ENCODE results near the gene FRAS1. TPM values are rescaled to one million over a fixed set of nuclear protein-coding genes. Genes with fewer than 3 reads are reported as not detected.

FRAS1 gene
- total RNA-seq, 1 experiment from 2014 or later: 82.0 TPM

DNA sequence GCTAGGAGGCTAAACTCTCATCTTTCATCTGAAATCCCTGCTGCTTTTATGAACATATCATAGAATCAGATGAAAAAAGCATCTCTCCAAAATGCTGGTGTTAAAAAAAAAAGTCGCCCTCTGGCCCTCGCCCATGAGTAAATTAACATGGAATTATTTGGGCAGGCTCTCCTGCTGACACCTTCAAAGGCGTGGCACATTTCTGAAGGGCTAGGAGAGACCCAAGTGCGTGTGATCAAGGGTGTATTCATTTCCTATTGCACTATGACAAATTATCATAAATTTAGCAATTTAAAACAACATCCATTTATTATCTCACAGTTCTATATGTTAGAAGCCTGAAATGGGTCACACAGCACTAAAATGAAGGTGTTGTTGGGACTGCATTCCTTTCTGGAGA, 499.5 kb downstream of the FRAS1 start:
- ChIA-PET CTCF (no interaction called here), POLR2A (no interaction called here)
- H3K4me3 Mint-ChIP-seq: no peak overlapping the region
- DNase-seq (ENCODE audit: low spot score) (no peak), ATAC-seq (no peak)
- no peaks in the 10 kb centered on the region for H3K9me3 Mint-ChIP-seq
- H3K27ac Mint-ChIP-seq: no peak overlapping the region
- H3K27me3 Mint-ChIP-seq (ENCODE audit: low read depth): peaks cover 12% of the 10 kb centered on the region
- H3K36me3 Mint-ChIP-seq: peaks cover 5% of the 10 kb centered on the region
- TF ChIP-seq CREM (CRISPR knock-in tag; IDR thresholded peaks at IDR 0.05): no peak
- TF ChIP-seq, protein P1, sequence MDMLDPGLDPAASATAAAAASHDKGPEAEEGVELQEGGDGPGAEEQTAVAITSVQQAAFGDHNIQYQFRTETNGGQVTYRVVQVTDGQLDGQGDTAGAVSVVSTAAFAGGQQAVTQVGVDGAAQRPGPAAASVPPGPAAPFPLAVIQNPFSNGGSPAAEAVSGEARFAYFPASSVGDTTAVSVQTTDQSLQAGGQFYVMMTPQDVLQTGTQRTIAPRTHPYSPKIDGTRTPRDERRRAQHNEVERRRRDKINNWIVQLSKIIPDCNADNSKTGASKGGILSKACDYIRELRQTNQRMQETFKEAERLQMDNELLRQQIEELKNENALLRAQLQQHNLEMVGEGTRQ (CRISPR knock-in tag; IDR thresholded peaks at IDR 0.05): no peak
- TF ChIP-seq NR1H2 (CRISPR knock-in tag; IDR thresholded peaks at IDR 0.05): no peak
- TF ChIP-seq JAZF1 (CRISPR knock-in tag; IDR thresholded peaks at IDR 0.05): no peak
- TF ChIP-seq, protein P2, sequence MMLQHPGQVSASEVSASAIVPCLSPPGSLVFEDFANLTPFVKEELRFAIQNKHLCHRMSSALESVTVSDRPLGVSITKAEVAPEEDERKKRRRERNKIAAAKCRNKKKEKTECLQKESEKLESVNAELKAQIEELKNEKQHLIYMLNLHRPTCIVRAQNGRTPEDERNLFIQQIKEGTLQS (CRISPR knock-in tag; conservative IDR thresholded peaks at IDR 0.05): no peak
- TF ChIP-seq ELF4 (CRISPR knock-in tag; IDR thresholded peaks at IDR 0.05; ENCODE audit: low read depth): no peak
- TF ChIP-seq, protein P3, sequence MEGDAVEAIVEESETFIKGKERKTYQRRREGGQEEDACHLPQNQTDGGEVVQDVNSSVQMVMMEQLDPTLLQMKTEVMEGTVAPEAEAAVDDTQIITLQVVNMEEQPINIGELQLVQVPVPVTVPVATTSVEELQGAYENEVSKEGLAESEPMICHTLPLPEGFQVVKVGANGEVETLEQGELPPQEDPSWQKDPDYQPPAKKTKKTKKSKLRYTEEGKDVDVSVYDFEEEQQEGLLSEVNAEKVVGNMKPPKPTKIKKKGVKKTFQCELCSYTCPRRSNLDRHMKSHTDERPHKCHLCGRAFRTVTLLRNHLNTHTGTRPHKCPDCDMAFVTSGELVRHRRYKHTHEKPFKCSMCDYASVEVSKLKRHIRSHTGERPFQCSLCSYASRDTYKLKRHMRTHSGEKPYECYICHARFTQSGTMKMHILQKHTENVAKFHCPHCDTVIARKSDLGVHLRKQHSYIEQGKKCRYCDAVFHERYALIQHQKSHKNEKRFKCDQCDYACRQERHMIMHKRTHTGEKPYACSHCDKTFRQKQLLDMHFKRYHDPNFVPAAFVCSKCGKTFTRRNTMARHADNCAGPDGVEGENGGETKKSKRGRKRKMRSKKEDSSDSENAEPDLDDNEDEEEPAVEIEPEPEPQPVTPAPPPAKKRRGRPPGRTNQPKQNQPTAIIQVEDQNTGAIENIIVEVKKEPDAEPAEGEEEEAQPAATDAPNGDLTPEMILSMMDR (IDR thresholded peaks at IDR 0.05): no peak
- TF ChIP-seq, protein P4, sequence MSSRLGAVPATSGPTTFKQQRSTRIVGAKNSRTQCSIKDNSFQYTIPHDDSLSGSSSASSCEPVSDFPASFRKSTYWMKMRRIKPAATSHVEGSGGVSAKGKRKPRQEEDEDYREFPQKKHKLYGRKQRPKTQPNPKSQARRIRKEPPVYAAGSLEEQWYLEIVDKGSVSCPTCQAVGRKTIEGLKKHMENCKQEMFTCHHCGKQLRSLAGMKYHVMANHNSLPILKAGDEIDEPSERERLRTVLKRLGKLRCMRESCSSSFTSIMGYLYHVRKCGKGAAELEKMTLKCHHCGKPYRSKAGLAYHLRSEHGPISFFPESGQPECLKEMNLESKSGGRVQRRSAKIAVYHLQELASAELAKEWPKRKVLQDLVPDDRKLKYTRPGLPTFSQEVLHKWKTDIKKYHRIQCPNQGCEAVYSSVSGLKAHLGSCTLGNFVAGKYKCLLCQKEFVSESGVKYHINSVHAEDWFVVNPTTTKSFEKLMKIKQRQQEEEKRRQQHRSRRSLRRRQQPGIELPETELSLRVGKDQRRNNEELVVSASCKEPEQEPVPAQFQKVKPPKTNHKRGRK (CRISPR knock-in tag; IDR thresholded peaks at IDR 0.05; ENCODE audit: borderline replicate concordance): no peak
- no peak for TF ChIP-seq SMAD4 (CRISPR knock-in tag; IDR thresholded peaks at IDR 0.05)
- no peak for TF ChIP-seq ZNF219 (CRISPR knock-in tag; IDR thresholded peaks at IDR 0.05; ENCODE audit: borderline replicate concordance)
- TF ChIP-seq ATF1 (CRISPR knock-in tag; IDR thresholded peaks at IDR 0.05): no peak
- H3K4me1 Mint-ChIP-seq: peaks cover 34% of the 10 kb centered on the region

DNA sequence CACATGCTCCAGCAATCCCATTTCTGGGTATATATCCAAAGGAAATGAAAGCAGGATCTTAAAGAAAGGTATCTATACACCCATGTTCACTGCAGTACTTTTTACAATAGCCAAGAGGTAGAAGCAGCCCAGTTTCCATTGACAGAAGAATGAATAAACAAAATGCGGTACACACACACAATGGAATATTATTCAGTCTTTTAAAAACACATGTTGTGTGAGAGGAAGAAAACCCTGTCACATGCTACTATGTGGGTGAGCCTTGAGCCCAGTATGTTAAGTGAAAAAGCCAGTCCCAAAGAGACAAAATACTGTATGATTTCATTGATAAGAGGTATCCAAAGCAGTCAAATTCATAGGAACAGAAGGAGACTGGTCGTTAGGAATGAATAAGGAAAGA, 500.7 kb downstream of the FRAS1 start:
- peaks cover 5% of the 10 kb centered on the region for H3K36me3 Mint-ChIP-seq
- H3K9me3 Mint-ChIP-seq: no peaks in the 10 kb centered on the region
- H3K27ac Mint-ChIP-seq: no peak overlapping the region
- ATAC-seq (no peak), DNase-seq (ENCODE audit: low spot score) (no peak)
- no peak overlapping the region for H3K4me3 Mint-ChIP-seq
- TF ChIP-seq NR2C2 (CRISPR knock-in tag; IDR thresholded peaks at IDR 0.05) (no peak), GABPB1 (CRISPR knock-in tag; IDR thresholded peaks at IDR 0.05) (no peak), RORB (CRISPR knock-in tag; IDR thresholded peaks at IDR 0.05) (no peak), CBFB (CRISPR knock-in tag; IDR thresholded peaks at IDR 0.05; ENCODE audit: low read depth) (no peak), NR1H2 (CRISPR knock-in tag; IDR thresholded peaks at IDR 0.05) (no peak), SMAD3 (CRISPR knock-in tag; IDR thresholded peaks at IDR 0.05; ENCODE audit: borderline replicate concordance) (no peak), TEAD1 (CRISPR knock-in tag; IDR thresholded peaks at IDR 0.05) (no peak), ZNF396 (CRISPR knock-in tag; IDR thresholded peaks at IDR 0.05; ENCODE audit: borderline replicate concordance) (no peak), ATF1 (CRISPR knock-in tag; IDR thresholded peaks at IDR 0.05) (no peak)
- TF ChIP-seq, protein P5, sequence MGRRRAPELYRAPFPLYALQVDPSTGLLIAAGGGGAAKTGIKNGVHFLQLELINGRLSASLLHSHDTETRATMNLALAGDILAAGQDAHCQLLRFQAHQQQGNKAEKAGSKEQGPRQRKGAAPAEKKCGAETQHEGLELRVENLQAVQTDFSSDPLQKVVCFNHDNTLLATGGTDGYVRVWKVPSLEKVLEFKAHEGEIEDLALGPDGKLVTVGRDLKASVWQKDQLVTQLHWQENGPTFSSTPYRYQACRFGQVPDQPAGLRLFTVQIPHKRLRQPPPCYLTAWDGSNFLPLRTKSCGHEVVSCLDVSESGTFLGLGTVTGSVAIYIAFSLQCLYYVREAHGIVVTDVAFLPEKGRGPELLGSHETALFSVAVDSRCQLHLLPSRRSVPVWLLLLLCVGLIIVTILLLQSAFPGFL (CRISPR knock-in tag; IDR thresholded peaks at IDR 0.05; ENCODE audit: borderline replicate concordance): no peak
- TF ChIP-seq, protein P1 (CRISPR knock-in tag; IDR thresholded peaks at IDR 0.05): no peak
- TF ChIP-seq, protein P6, sequence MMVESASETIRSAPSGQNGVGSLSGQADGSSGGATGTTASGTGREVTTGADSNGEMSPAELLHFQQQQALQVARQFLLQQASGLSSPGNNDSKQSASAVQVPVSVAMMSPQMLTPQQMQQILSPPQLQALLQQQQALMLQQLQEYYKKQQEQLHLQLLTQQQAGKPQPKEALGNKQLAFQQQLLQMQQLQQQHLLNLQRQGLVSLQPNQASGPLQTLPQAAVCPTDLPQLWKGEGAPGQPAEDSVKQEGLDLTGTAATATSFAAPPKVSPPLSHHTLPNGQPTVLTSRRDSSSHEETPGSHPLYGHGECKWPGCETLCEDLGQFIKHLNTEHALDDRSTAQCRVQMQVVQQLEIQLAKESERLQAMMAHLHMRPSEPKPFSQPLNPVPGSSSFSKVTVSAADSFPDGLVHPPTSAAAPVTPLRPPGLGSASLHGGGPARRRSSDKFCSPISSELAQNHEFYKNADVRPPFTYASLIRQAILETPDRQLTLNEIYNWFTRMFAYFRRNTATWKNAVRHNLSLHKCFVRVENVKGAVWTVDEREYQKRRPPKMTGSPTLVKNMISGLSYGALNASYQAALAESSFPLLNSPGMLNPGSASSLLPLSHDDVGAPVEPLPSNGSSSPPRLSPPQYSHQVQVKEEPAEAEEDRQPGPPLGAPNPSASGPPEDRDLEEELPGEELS (CRISPR knock-in tag; IDR thresholded peaks at IDR 0.05): no peak
- TF ChIP-seq, protein P7, sequence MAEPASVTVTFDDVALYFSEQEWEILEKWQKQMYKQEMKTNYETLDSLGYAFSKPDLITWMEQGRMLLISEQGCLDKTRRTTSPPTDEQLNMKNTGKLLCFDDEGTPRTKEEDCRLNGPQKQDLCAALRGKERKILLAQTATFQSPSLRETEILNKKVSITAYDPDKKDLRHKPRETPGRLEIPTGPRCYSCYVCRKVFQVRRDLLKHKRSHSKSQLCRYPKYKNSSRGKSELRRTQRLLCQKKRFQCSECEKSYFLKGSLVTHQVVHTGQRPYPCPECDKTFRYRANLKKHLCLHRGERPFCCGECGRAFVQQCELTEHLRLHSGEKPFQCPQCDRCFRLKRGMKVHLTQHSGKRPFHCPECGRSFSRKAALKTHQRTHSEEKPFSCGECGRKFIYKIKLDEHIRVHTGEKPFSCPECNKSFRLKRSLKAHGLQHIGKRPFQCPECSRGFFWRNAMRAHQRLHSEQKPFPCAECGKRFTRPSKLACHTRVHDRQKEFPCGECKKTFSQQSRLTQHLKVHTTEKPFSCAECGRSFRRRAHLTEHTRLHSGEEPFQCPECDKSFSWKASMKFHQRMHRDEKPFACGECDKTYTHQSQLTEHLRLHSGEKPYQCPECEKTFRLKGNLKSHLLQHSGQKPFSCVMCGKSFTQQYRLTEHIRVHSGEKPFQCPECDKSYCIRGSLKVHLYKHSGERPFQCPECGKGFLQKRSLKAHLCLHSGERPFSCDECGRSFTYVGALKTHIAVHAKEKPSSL (CRISPR knock-in tag; conservative IDR thresholded peaks at IDR 0.05): no peak
- TF ChIP-seq, protein P8, sequence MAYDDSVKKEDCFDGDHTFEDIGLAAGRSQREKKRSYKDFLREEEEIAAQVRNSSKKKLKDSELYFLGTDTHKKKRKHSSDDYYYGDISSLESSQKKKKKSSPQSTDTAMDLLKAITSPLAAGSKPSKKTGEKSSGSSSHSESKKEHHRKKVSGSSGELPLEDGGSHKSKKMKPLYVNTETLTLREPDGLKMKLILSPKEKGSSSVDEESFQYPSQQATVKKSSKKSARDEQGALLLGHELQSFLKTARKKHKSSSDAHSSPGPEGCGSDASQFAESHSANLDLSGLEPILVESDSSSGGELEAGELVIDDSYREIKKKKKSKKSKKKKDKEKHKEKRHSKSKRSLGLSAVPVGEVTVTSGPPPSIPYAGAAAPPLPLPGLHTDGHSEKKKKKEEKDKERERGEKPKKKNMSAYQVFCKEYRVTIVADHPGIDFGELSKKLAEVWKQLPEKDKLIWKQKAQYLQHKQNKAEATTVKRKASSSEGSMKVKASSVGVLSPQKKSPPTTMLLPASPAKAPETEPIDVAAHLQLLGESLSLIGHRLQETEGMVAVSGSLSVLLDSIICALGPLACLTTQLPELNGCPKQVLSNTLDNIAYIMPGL (CRISPR knock-in tag; IDR thresholded peaks at IDR 0.05): no peak
- POLR2A ChIA-PET: no interaction called here
- CTCF ChIA-PET: no interaction called here
- H3K4me1 Mint-ChIP-seq: peaks cover 40% of the 10 kb centered on the region
- peaks cover 6% of the 10 kb centered on the region for H3K27me3 Mint-ChIP-seq (ENCODE audit: low read depth)

Data from WTC11 (cell line).